ENCODE results near the gene TTYH3. TPM values are rescaled to one million over a fixed set of nuclear protein-coding genes. Genes with fewer than 3 reads are reported as not detected.

Gene TTYH3
- total and polyA plus RNA-seq, 2 of the 13 experiments (the other 11 are each of a cell fraction or from before 2014, with no cell fraction given), result 26.3 to 50.0 TPM

- ChIA-PET POLR2A (no interaction called here), CTCF (ENCODE audit: low intra/inter-chr PET ratio, low total read pairs) (no interaction called here)
- no peak overlapping the region for H2AFZ ChIP-seq (ENCODE audit: low read length)
- H4K20me1 ChIP-seq (ENCODE audit: insufficient read depth, low read length), result peaks cover 7% of the 10 kb centered on the region; the same call in 1 of the 2 replicates
- H3K4me1 ChIP-seq (ENCODE audit: insufficient read depth, low read length), result no peaks in the 10 kb centered on the region
- TF ChIP-seq ZNF350 (CRISPR knock-in tag; IDR thresholded peaks at IDR 0.05; ENCODE audit: borderline replicate concordance, low read depth) (no peak), CREB1 (IDR thresholded peaks at IDR 0.05) (peak; percentile 92), CREB1 (CRISPR knock-in tag; IDR thresholded peaks at IDR 0.05) (no peak), ZNF589 (CRISPR knock-in tag; conservative IDR thresholded peaks at IDR 0.05) (no peak), SMYD3 (CRISPR knock-in tag; IDR thresholded peaks at IDR 0.05) (no peak), KMT2B (CRISPR knock-in tag; IDR thresholded peaks at IDR 0.05) (no peak), ATF7 (IDR thresholded peaks at IDR 0.05) (peak; percentile 96), ATF7 (CRISPR knock-in tag; IDR thresholded peaks at IDR 0.05) (no peak), ZNF264 (CRISPR knock-in tag; IDR thresholded peaks at IDR 0.05) (no peak), ZFY (CRISPR knock-in tag; IDR thresholded peaks at IDR 0.05) (no peak), ZNF777 (CRISPR knock-in tag; IDR thresholded peaks at IDR 0.05) (no peak), HNRNPUL1 (IDR thresholded peaks at IDR 0.05; ENCODE audit: low read depth, low read length) (no peak), ZNF136 (CRISPR knock-in tag; IDR thresholded peaks at IDR 0.05; ENCODE audit: low read depth) (no peak)
- DNase-seq (ENCODE audit: low spot score) (no peak), ATAC-seq (no peak), FAIRE-seq (no peak)
- H3K79me2 ChIP-seq (ENCODE audit: insufficient read depth, low read length), result no peaks in the 10 kb centered on the region
- intact Hi-C loops (cut with micrococcal nuclease; ENCODE audit: unreplicated experiment) (no loop called here), in situ Hi-C loops (cut with HindIII; ENCODE audit: extremely low pct_ligation_motif_present, low pct_unique_long_range_greater_than_20kb) (no loop called here)
- H3K4me3 ChIP-seq (replicated peaks in 1 of 3; ENCODE audit: insufficient read depth in 1 of 3, low read depth in 2 of 3, low read length in 3 of 3), result no peak overlapping the region
- BruUV-seq (replicated peaks), result no TSS peak
- H3K27me3 ChIP-seq (ENCODE audit: control insufficient read depth in 1 of 2, insufficient read depth in 2 of 2, low read length in 2 of 2), result no peaks in the 10 kb centered on the region
- no peak overlapping the region for H3K9ac ChIP-seq (ENCODE audit: insufficient read depth, low read depth, low read length)
- no peaks in the 10 kb centered on the region for H3K9me3 ChIP-seq (ENCODE audit: low read length)
- no peak overlapping the region for H3K27ac ChIP-seq (ENCODE audit: extremely low read length, insufficient read depth, low read length)
- 94% methylated on average over 2 of the region's 2 CpGs for WGBS (ENCODE audit: low lambda C conversion rate)
- H3K4me2 ChIP-seq (ENCODE audit: low read depth, low read length), result no peak overlapping the region
- peaks cover 25 to 41% of the 10 kb centered on the region in 2 experiments for H3K36me3 ChIP-seq (replicated peaks in 1 of 2; ENCODE audit: control insufficient read depth in 1 of 2, insufficient read depth in 2 of 2, low read length in 2 of 2)
Observed at GRCh38 chr7:2657208-2657607, 25.4 kb downstream of the TTYH3 start.

Data from HepG2 (cell line).